Endothelial cell (in vitro differentiated cells): ENCODE measurements around the gene USP2. TPM values are rescaled to one million over a fixed set of nuclear protein-coding genes. Genes with fewer than 3 reads are reported as not detected.

Experiments used
- DNase-seq: peaks from one replicate; pipeline ENCODE4 v3.0.0; 2021; ENCODE audit warnings: low spot score
- H3K27ac Mint-ChIP-seq: one replicate; pipeline ENCODE4 v1.8.0; 2021; ENCODE audit warnings: mixed read lengths, inconsistent platforms; ENCODE audit not compliant: unreplicated experiment
- H3K27me3 Mint-ChIP-seq: one replicate; pipeline ENCODE4 v1.8.0; 2021; ENCODE audit warnings: mild to moderate bottlenecking, moderate library complexity, mixed read lengths, inconsistent platforms; ENCODE audit not compliant: unreplicated experiment
- H3K36me3 Mint-ChIP-seq: one replicate; pipeline ENCODE4 v1.8.0; 2021; ENCODE audit warnings: mild to moderate bottlenecking, low read depth, mixed read lengths, inconsistent platforms; ENCODE audit not compliant: unreplicated experiment
- H3K4me1 Mint-ChIP-seq: one replicate; pipeline ENCODE4 v1.8.0; 2021; ENCODE audit warnings: mild to moderate bottlenecking, mixed read lengths, inconsistent platforms; ENCODE audit not compliant: unreplicated experiment
- H3K4me3 Mint-ChIP-seq: one replicate; pipeline ENCODE4 v1.8.0; 2021; ENCODE audit warnings: mild to moderate bottlenecking, mixed read lengths, inconsistent platforms; ENCODE audit not compliant: unreplicated experiment
- H3K9me3 Mint-ChIP-seq: one replicate; pipeline ENCODE4 v1.8.0; 2021; ENCODE audit warnings: mixed read lengths, inconsistent platforms; ENCODE audit not compliant: unreplicated experiment
- CTCF ChIP-seq: fragments of 200-600 bp; sonication (generic); IDR thresholded peaks from one replicate; pipeline ENCODE4 v1.5.0; 2021; ENCODE audit warnings: antibody characterized with exemption; ENCODE audit not compliant: unreplicated experiment
- total RNA-seq: library from RNA; stranded (reverse); fragmentation: NEBNext Ultra II Directional; extraction: Animal tissue kit (Norgen Biotek cat#: 25700); gene quantifications from one replicate; pipeline ENCODE4 v1.2.1, GENCODE V29; 2021; ENCODE audit not compliant: unreplicated experiment

The USP2 gene
- total RNA-seq, 1 donor from 2014 or later = 1.5 TPM

- Mint-ChIP-seq H3K4me1 (no peaks in the 10 kb centered on the region), H3K27ac (no peak overlapping the region), H3K9me3 (no peaks in the 10 kb centered on the region)
These were observed 21.5 kb upstream of the USP2 start for GRCh38 chr11:119403021-119403420.

GRCh38 chr11:119402470-119402869, 21.0 kb upstream of the USP2 start:
- no peaks in the 10 kb centered on the region for H3K36me3 Mint-ChIP-seq
- DNase-seq = no peak
- H3K27ac Mint-ChIP-seq = no peak overlapping the region
- H3K4me1 Mint-ChIP-seq = no peaks in the 10 kb centered on the region
- H3K4me3 Mint-ChIP-seq = no peak overlapping the region
- H3K9me3 Mint-ChIP-seq = no peaks in the 10 kb centered on the region
- H3K27me3 Mint-ChIP-seq = peaks cover 2% of the 10 kb centered on the region
- TF ChIP-seq CTCF = no peak

More at GRCh38 chr11:119403021-119403420, 21.5 kb upstream of the USP2 start:
- Mint-ChIP-seq H3K36me3 (no peaks in the 10 kb centered on the region), H3K4me3 (no peak overlapping the region), H3K27me3 (peaks cover 2% of the 10 kb centered on the region)
- no peak for TF ChIP-seq CTCF
- no peak for DNase-seq

- Mint-ChIP-seq H3K4me3 (no peak overlapping the region), H3K27ac (no peak overlapping the region), H3K27me3 (peaks cover 2% of the 10 kb centered on the region), H3K9me3 (no peaks in the 10 kb centered on the region), H3K4me1 (no peaks in the 10 kb centered on the region), H3K36me3 (no peaks in the 10 kb centered on the region)
- no peak for DNase-seq
- TF ChIP-seq CTCF = no peak
These were observed 19.4 kb upstream of the USP2 start for GRCh38 chr11:119400860-119401259.

GRCh38 chr11:119397740-119398139, 16.2 kb upstream of the USP2 start:
- Mint-ChIP-seq H3K4me1 (no peaks in the 10 kb centered on the region), H3K27me3 (peaks cover 1% of the 10 kb centered on the region)

GRCh38 chr11:119396835-119397234, 15.3 kb upstream of the USP2 start:
- no peaks in the 10 kb centered on the region for H3K4me1 Mint-ChIP-seq
- H3K4me3 Mint-ChIP-seq = no peak overlapping the region
- no peaks in the 10 kb centered on the region for H3K9me3 Mint-ChIP-seq
- no peaks in the 10 kb centered on the region for H3K36me3 Mint-ChIP-seq
- no peak overlapping the region for H3K27ac Mint-ChIP-seq
- H3K27me3 Mint-ChIP-seq = no peaks in the 10 kb centered on the region
- no peak for TF ChIP-seq CTCF
- no peak for DNase-seq

More at GRCh38 chr11:119397740-119398139, 16.2 kb upstream of the USP2 start:
- no peak overlapping the region for H3K4me3 Mint-ChIP-seq
- no peak overlapping the region for H3K27ac Mint-ChIP-seq
- no peak for TF ChIP-seq CTCF
- H3K9me3 Mint-ChIP-seq = no peaks in the 10 kb centered on the region
- H3K36me3 Mint-ChIP-seq = no peaks in the 10 kb centered on the region
- DNase-seq = no peak
